ENCODE data around the gene ARHGAP12.

Gene ARHGAP12

GRCh38 chr10:31927884-31928548 lies 615 bp downstream of the ARHGAP12 start:
- H4K20me1 ChIP-seq (ENCODE audit: insufficient read depth, low read length, poor library complexity, severe bottlenecking): peaks cover 37% of the 10 kb centered on the region
- no peaks in the 10 kb centered on the region for H3K9me3 ChIP-seq (ENCODE audit: insufficient read depth, low read depth, low read length)
- no peaks in the 10 kb centered on the region for H3K9me2 ChIP-seq (replicated peaks; ENCODE audit: low read depth, low read length)
- no peaks in the 10 kb centered on the region; the same call in 1 of the 2 replicates for H3K36me3 ChIP-seq (ENCODE audit: insufficient read depth, low read length)
- H3K27me3 ChIP-seq (ENCODE audit: insufficient read depth, low read length, poor library complexity, severe bottlenecking): no peaks in the 10 kb centered on the region
- peak overlapping the region; percentile 93 for H2AFZ ChIP-seq (ENCODE audit: low read length)
- peak overlapping the region; percentile 93 for H3K4me3 ChIP-seq (ENCODE audit: low read length, poor library complexity, severe bottlenecking)
- H3K9ac ChIP-seq (ENCODE audit: low read depth, low read length, poor library complexity, severe bottlenecking): peak overlapping the region; percentile 70
- peaks cover 53% of the 10 kb centered on the region for H3K4me1 ChIP-seq (ENCODE audit: insufficient read depth, low read length, poor library complexity, severe bottlenecking)
- TF ChIP-seq CTCF (conservative IDR thresholded peaks at IDR 0.05; ENCODE audit: low read length) (peak; percentile 48), EZH2phosphoT487 (IDR thresholded peaks at IDR 0.05; ENCODE audit: borderline replicate concordance) (no peak)
- peaks cover 11% of the 10 kb centered on the region; the same call in 1 of the 2 replicates for H3F3A ChIP-seq (ENCODE audit: low read depth)
- peak overlapping the region; percentile 96 for H3K4me2 ChIP-seq (ENCODE audit: low read depth, low read length, poor library complexity, severe bottlenecking)
- H3K79me2 ChIP-seq (ENCODE audit: insufficient read depth, low read length): peaks cover 44% of the 10 kb centered on the region

- H4K20me1 ChIP-seq (ENCODE audit: insufficient read depth, low read length, poor library complexity, severe bottlenecking): peaks cover 38% of the 10 kb centered on the region
These were observed 1.1 kb downstream of the ARHGAP12 start for GRCh38 chr10:31927565-31927883.

GRCh38 chr10:31926765-31927564 lies 1.7 kb downstream of the ARHGAP12 start:
- TF ChIP-seq CTCF (conservative IDR thresholded peaks at IDR 0.05; ENCODE audit: low read length) (no peak), EZH2phosphoT487 (IDR thresholded peaks at IDR 0.05; ENCODE audit: borderline replicate concordance) (no peak)
- Histone ChIP-seq H3K4me2 (ENCODE audit: low read depth, low read length, poor library complexity, severe bottlenecking) (peak overlapping the region; percentile 96), H3K4me1 (ENCODE audit: insufficient read depth, low read length, poor library complexity, severe bottlenecking) (peaks cover 53% of the 10 kb centered on the region), H3K9ac (ENCODE audit: low read depth, low read length, poor library complexity, severe bottlenecking) (peak overlapping the region; percentile 70), H3K79me2 (ENCODE audit: insufficient read depth, low read length) (peaks cover 55% of the 10 kb centered on the region), H3K9me2 (replicated peaks; ENCODE audit: low read depth, low read length) (no peaks in the 10 kb centered on the region), H3K9me3 (ENCODE audit: insufficient read depth, low read depth, low read length) (no peaks in the 10 kb centered on the region), H3K4me3 (ENCODE audit: low read length, poor library complexity, severe bottlenecking) (peak overlapping the region; percentile 93), H2AFZ (ENCODE audit: low read length) (peak overlapping the region; percentile 73; the same call in 1 of the 2 replicates), H3K27me3 (ENCODE audit: insufficient read depth, low read length, poor library complexity, severe bottlenecking) (no peaks in the 10 kb centered on the region), H3K36me3 (ENCODE audit: insufficient read depth, low read length) (no peaks in the 10 kb centered on the region; the same call in 1 of the 2 replicates), H4K20me1 (ENCODE audit: insufficient read depth, low read length, poor library complexity, severe bottlenecking) (peaks cover 39% of the 10 kb centered on the region), H3F3A (ENCODE audit: low read depth) (peaks cover 11% of the 10 kb centered on the region; the same call in 1 of the 2 replicates)

More at GRCh38 chr10:31927565-31927883, 1.1 kb downstream of the ARHGAP12 start:
- Histone ChIP-seq H3K79me2 (ENCODE audit: insufficient read depth, low read length) (peaks cover 49% of the 10 kb centered on the region), H3K9ac (ENCODE audit: low read depth, low read length, poor library complexity, severe bottlenecking) (peak overlapping the region; percentile 70), H2AFZ (ENCODE audit: low read length) (peak overlapping the region; percentile 73), H3K36me3 (ENCODE audit: insufficient read depth, low read length) (no peaks in the 10 kb centered on the region; the same call in 1 of the 2 replicates), H3K4me1 (ENCODE audit: insufficient read depth, low read length, poor library complexity, severe bottlenecking) (peaks cover 53% of the 10 kb centered on the region), H3K9me3 (ENCODE audit: insufficient read depth, low read depth, low read length) (no peaks in the 10 kb centered on the region), H3K27me3 (ENCODE audit: insufficient read depth, low read length, poor library complexity, severe bottlenecking) (no peaks in the 10 kb centered on the region), H3K4me3 (ENCODE audit: low read length, poor library complexity, severe bottlenecking) (peak overlapping the region; percentile 93), H3K9me2 (replicated peaks; ENCODE audit: low read depth, low read length) (no peaks in the 10 kb centered on the region), H3F3A (ENCODE audit: low read depth) (peaks cover 11% of the 10 kb centered on the region; the same call in 1 of the 2 replicates), H3K4me2 (ENCODE audit: low read depth, low read length, poor library complexity, severe bottlenecking) (peak overlapping the region; percentile 96)
- TF ChIP-seq CTCF (conservative IDR thresholded peaks at IDR 0.05; ENCODE audit: low read length): no peak
- TF ChIP-seq EZH2phosphoT487 (IDR thresholded peaks at IDR 0.05; ENCODE audit: borderline replicate concordance): no peak

All from Loucy (cell line).